ENCODE measurements around the gene CMTM4. TPM values are rescaled to one million over a fixed set of nuclear protein-coding genes. Genes with fewer than 3 reads are reported as not detected.

Gene CMTM4
- total and polyA plus RNA-seq, 2 of the 4 experiments (the other 2 are of a cell fraction), result 9.0 to 14.5 TPM

DNA sequence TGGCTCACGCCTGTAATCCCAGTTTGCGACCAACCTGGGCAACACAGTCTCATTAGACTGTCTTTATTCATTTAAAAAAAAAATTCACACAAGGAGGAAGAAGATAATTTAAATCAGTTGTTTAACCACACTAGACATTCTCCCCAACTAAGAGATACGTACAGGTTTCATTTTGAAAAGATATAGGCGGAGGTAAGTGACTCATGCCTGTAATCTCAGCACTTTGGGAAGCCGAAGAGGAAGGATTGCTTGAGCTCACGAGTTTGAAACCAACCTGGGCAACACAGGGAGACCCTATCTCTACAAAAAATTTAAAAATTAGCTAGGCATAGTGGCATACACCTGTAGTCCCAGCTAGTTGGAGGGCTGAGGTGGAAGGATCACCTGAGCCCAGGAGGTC is 5.3 kb downstream of the CMTM4 start:
- CTCF ChIA-PET, result no interaction called here
- H3K4me1 ChIP-seq (ENCODE audit: control insufficient read depth, insufficient read depth, low read length), result peaks cover 7% of the 10 kb centered on the region; the same call in 1 of the 2 replicates

More for the DNA sequence above, 5.3 kb downstream of the CMTM4 start:
- no peaks in the 10 kb centered on the region for H3K9me1 ChIP-seq (ENCODE audit: insufficient read depth, low read length)
- H2AK9ac ChIP-seq (replicated peaks; ENCODE audit: low read depth, low read length, poor library complexity), result no peak overlapping the region
- no peak overlapping the region for H3K23ac ChIP-seq (ENCODE audit: low read depth, low read length)
- H3K4ac ChIP-seq (ENCODE audit: low read depth, low read length), result no peak overlapping the region
- in situ Hi-C loops (cut with MboI; ENCODE audit: low sequenced_read_pairs), result no loop called here
- H3K4me3 ChIP-seq (ENCODE audit: insufficient read depth, low read depth, low read length), result no peak overlapping the region
- no peak overlapping the region for H2BK20ac ChIP-seq (ENCODE audit: low read depth, low read length)
- no peaks in the 10 kb centered on the region for H3K36me3 ChIP-seq (ENCODE audit: control insufficient read depth, insufficient read depth, low read length)
- no peak overlapping the region for H2BK5ac ChIP-seq (ENCODE audit: low read depth, low read length, poor library complexity, severe bottlenecking)
- POLR2A ChIA-PET (ENCODE audit: unreplicated experiment), result no interaction called here
- peaks cover 6 to 27% of the 10 kb centered on the region in 2 experiments for H3K79me1 ChIP-seq (ENCODE audit: low read depth in 1 of 2, low read length in 2 of 2)
- dilution Hi-C loops (cut with HindIII; ENCODE audit: low sequenced_read_pairs, unreplicated experiment), result no loop called here
- no peak overlapping the region for H2AK5ac ChIP-seq (ENCODE audit: low read depth, low read length)
- no peak overlapping the region for H3K27ac ChIP-seq (ENCODE audit: insufficient read depth, low read length)
- H3K18ac ChIP-seq (ENCODE audit: low read depth, low read length), result no peak overlapping the region
- H3K9ac ChIP-seq (ENCODE audit: low read depth, low read length), result no peak overlapping the region
- no peak overlapping the region for H2BK120ac ChIP-seq (ENCODE audit: low read depth, low read length)
- H3K56ac ChIP-seq (ENCODE audit: extremely low read depth, insufficient read depth, low read length), result no peak overlapping the region
- DNase-seq (no peak), ATAC-seq (ENCODE audit: low read depth) (no peak)
- H3K4me2 ChIP-seq (ENCODE audit: low read depth, low read length), result no peak overlapping the region
- no peak overlapping the region for H4K8ac ChIP-seq (ENCODE audit: low read depth in 2 of 2, low read length in 2 of 2)
- no peak overlapping the region for H4K91ac ChIP-seq (ENCODE audit: insufficient read depth, low read depth, low read length)
- TF ChIP-seq CEBPB (IDR thresholded peaks at IDR 0.05; ENCODE audit: low read depth, low read length) (no peak), CHD1 (IDR thresholded peaks at IDR 0.05; ENCODE audit: low read depth, low read length) (no peak), RFX5 (IDR thresholded peaks at IDR 0.05; ENCODE audit: low read depth, low read length) (no peak), RCOR1 (IDR thresholded peaks at IDR 0.05; ENCODE audit: insufficient replicate concordance, low read length) (no peak), ELK1 (IDR thresholded peaks at IDR 0.05; ENCODE audit: borderline replicate concordance, low read depth, low read length) (no peak), BHLHE40 (IDR thresholded peaks at IDR 0.05; ENCODE audit: low read depth, low read length) (no peak), RAD21 (IDR thresholded peaks at IDR 0.05; ENCODE audit: low read length) (no peak), MAFK (IDR thresholded peaks at IDR 0.05; ENCODE audit: low read depth, low read length) (no peak), MXI1 (IDR thresholded peaks at IDR 0.05; ENCODE audit: borderline replicate concordance, low read depth, low read length) (no peak), MAZ (IDR thresholded peaks at IDR 0.05; ENCODE audit: borderline replicate concordance, low read depth, low read length) (no peak), SMC3 (IDR thresholded peaks at IDR 0.05; ENCODE audit: low read depth, low read length) (no peak), CTCF (conservative IDR thresholded peaks at IDR 0.05; ENCODE audit: low read depth, low read length) (no peak), FOS (IDR thresholded peaks at IDR 0.05; ENCODE audit: low read depth, low read length) (no peak), NFE2L2 (IDR thresholded peaks at IDR 0.05; ENCODE audit: low read depth, low read length) (no peak), POLR2A (IDR thresholded peaks at IDR 0.05; ENCODE audit: low read depth, low read length) (no peak)
- TF ChIP-seq, protein P1, sequence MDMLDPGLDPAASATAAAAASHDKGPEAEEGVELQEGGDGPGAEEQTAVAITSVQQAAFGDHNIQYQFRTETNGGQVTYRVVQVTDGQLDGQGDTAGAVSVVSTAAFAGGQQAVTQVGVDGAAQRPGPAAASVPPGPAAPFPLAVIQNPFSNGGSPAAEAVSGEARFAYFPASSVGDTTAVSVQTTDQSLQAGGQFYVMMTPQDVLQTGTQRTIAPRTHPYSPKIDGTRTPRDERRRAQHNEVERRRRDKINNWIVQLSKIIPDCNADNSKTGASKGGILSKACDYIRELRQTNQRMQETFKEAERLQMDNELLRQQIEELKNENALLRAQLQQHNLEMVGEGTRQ (IDR thresholded peaks at IDR 0.05; ENCODE audit: low read depth, low read length), result no peak
- no peak overlapping the region for H3K14ac ChIP-seq (replicated peaks; ENCODE audit: low read depth, low read length)
- peaks cover 7% of the 10 kb centered on the region for H4K20me1 ChIP-seq (ENCODE audit: insufficient read depth, low read length)
- no CpG with 5 or more reads among the region's 6 CpGs for WGBS, 2 experiments (ENCODE audit: extremely low coverage in 2 of 2, insufficient read length in 1 of 2)
- no TSS peak for BruUV-seq (replicated peaks)
- H3K9me3 ChIP-seq (ENCODE audit: control insufficient read depth, insufficient read depth, low read length), result no peaks in the 10 kb centered on the region
- H2AFZ ChIP-seq (replicated peaks; ENCODE audit: low read length, poor library complexity), result no peak overlapping the region
- intact Hi-C loops (cut with micrococcal nuclease), result no loop called here
- H4K5ac ChIP-seq (ENCODE audit: low read depth, low read length), result no peak overlapping the region
- H3K27me3 ChIP-seq (ENCODE audit: control insufficient read depth, insufficient read depth, low read length), result peaks cover under 1% of the 10 kb centered on the region; the same call in 1 of the 2 replicates
- H2BK15ac ChIP-seq (ENCODE audit: low read depth, low read length), result no peak overlapping the region

All from IMR-90 (cell line).